NB4 (cell line): Measurements from ENCODE around the gene DMRTA1.

Experiments
- MAX ChIP-seq: IDR thresholded peaks from 2 replicates; pipeline ENCODE4 v1.6.1; 2011; ENCODE audit warnings: low read depth, low read length
- MYC ChIP-seq: IDR thresholded peaks from 2 replicates; pipeline ENCODE4 v1.6.1; 2011; ENCODE audit warnings: low read depth, low read length
- POLR2A ChIP-seq: IDR thresholded peaks from 2 replicates; pipeline ENCODE4 v1.6.1; 2011; ENCODE audit warnings: mild to moderate bottlenecking; ENCODE audit not compliant: insufficient read length; ENCODE audit errors: extremely low read depth
- TF ChIP-seq, protein P1 (sequence below): IDR thresholded peaks from one replicate; pipeline ENCODE4 v1.5.1; 2012; ENCODE audit warnings: low read depth, low read length

- TF ChIP-seq, protein P1, sequence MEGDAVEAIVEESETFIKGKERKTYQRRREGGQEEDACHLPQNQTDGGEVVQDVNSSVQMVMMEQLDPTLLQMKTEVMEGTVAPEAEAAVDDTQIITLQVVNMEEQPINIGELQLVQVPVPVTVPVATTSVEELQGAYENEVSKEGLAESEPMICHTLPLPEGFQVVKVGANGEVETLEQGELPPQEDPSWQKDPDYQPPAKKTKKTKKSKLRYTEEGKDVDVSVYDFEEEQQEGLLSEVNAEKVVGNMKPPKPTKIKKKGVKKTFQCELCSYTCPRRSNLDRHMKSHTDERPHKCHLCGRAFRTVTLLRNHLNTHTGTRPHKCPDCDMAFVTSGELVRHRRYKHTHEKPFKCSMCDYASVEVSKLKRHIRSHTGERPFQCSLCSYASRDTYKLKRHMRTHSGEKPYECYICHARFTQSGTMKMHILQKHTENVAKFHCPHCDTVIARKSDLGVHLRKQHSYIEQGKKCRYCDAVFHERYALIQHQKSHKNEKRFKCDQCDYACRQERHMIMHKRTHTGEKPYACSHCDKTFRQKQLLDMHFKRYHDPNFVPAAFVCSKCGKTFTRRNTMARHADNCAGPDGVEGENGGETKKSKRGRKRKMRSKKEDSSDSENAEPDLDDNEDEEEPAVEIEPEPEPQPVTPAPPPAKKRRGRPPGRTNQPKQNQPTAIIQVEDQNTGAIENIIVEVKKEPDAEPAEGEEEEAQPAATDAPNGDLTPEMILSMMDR = no peak
- TF ChIP-seq POLR2A (no peak), MYC (no peak), MAX (no peak)
These were observed 22.0 kb upstream of the DMRTA1 start for GRCh38 chr9:22424616-22425015.
